B cell (primary cell): ENCODE measurements around the gene WDR90.

Experiments used
- EZH2 ChIP-seq: IDR thresholded peaks from 2 replicates; pipeline ENCODE4 v1.6.1; 2012; ENCODE audit warnings: borderline replicate concordance, low read depth, mild to moderate bottlenecking, moderate library complexity, low read length; ENCODE audit not compliant: insufficient read depth, poor library complexity, severe bottlenecking
- TF ChIP-seq, protein P1 (sequence below): fragments of 200-600 bp; IDR thresholded peaks from one replicate; pipeline ENCODE4 v1.8.0; 2022; ENCODE audit warnings: antibody characterized with exemption, mild to moderate bottlenecking

GRCh38 chr16:646679-647172, 2.4 kb upstream of the WDR90 start:
- TF ChIP-seq, protein P1, sequence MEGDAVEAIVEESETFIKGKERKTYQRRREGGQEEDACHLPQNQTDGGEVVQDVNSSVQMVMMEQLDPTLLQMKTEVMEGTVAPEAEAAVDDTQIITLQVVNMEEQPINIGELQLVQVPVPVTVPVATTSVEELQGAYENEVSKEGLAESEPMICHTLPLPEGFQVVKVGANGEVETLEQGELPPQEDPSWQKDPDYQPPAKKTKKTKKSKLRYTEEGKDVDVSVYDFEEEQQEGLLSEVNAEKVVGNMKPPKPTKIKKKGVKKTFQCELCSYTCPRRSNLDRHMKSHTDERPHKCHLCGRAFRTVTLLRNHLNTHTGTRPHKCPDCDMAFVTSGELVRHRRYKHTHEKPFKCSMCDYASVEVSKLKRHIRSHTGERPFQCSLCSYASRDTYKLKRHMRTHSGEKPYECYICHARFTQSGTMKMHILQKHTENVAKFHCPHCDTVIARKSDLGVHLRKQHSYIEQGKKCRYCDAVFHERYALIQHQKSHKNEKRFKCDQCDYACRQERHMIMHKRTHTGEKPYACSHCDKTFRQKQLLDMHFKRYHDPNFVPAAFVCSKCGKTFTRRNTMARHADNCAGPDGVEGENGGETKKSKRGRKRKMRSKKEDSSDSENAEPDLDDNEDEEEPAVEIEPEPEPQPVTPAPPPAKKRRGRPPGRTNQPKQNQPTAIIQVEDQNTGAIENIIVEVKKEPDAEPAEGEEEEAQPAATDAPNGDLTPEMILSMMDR, result no peak
- TF ChIP-seq EZH2, result no peak
